ENCODE measurements around the gene MT2A.

The MT2A gene

GRCh38 chr16:56635441-56635967 lies 27.1 kb downstream of the MT2A start:
- no peak for FAIRE-seq
- no peak for DNase-seq (ENCODE audit: insufficient read length)
- TF ChIP-seq TAF1 (IDR thresholded peaks at IDR 0.05; ENCODE audit: borderline replicate concordance, low read depth, low read length) (no peak), POLR2AphosphoS5 (IDR thresholded peaks at IDR 0.05; ENCODE audit: low read depth, low read length) (no peak)

GRCh38 chr16:56636616-56637413 lies 28.4 kb downstream of the MT2A start:
- TF ChIP-seq TAF1 (IDR thresholded peaks at IDR 0.05; ENCODE audit: borderline replicate concordance, low read depth, low read length): no peak
- no peak for TF ChIP-seq POLR2AphosphoS5 (IDR thresholded peaks at IDR 0.05; ENCODE audit: low read depth, low read length)
- no peak for TF ChIP-seq POLR2A (IDR thresholded peaks at IDR 0.05; ENCODE audit: low read depth, low read length)
- FAIRE-seq: no peak
- DNase-seq (ENCODE audit: insufficient read length): no peak

DNA sequence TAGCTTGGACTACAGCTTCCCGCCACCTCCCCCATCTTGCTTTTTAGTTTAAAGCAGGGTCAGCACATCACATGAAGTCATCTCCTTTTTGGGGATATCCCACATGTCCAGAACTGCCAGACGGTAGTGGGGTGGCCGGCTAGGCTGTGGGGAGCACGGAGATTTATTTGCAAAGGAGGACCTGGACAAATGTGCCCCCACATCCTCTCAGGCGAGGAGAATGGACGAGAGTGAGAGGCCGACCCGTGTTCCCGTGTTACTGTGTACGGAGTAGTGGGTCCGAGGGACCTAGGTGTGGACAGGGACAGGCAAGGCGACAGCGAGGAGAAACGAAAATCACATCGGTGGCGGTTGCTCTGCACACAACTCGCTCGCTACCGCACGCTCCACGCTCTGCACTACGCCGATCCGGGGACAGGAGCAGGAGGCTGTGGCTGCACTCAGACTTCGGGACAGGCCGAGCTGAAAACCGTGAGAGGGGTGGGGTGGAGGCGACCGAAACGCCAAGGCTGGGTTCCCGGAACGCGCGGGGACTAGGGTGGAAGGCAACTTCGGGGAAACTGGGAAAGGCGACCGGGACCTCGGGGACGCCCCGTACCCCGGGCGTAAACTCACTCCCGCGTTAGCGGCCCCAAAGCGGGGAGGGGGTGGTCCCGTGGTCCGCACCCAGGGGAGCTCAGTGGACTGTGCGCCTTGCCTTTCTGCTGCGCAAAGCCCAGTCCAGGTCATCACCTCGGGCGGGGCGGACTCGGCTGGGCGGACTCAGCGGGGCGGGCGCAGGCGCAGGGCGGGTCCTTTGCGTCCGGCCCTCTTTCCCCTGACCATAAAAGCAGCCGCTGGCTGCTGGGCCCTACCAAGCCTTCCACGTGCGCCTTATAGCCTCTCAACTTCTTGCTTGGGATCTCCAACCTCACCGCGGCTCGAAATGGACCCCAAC lies 29.7 kb downstream of the MT2A start, which contains the start of gene MT1A:
TSS of gene MT1A (plus strand) at position 853 of the 937 bp plus-strand sequence. CDS start at position 926, 73 bp downstream.
- no peak for DNase-seq (ENCODE audit: insufficient read length)
- TF ChIP-seq TAF1 (IDR thresholded peaks at IDR 0.05; ENCODE audit: borderline replicate concordance, low read depth, low read length): no peak
- TF ChIP-seq POLR2AphosphoS5 (IDR thresholded peaks at IDR 0.05; ENCODE audit: low read depth, low read length): no peak
- TF ChIP-seq POLR2A (IDR thresholded peaks at IDR 0.05; ENCODE audit: low read depth, low read length): no peak

DNA sequence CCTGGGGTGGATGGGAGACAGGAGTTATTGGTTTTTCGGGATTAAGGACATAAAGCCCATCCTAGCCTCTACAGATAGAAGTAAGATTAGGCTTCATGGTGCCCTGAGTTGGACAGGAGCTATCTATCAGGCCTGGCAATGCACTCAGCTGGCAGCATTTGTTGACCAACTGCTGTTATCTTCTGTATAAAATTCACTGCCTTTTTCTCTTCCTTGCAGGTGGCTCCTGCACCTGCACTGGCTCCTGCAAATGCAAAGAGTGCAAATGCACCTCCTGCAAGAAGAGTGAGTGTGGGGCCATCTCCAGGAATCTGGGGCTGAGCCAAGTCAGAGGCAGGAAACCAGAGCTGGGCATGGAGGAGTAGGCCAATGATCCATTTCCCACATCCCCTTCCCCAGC lies 30.7 kb downstream of the MT2A start:
- no peak for DNase-seq (ENCODE audit: insufficient read length)
- no peak for FAIRE-seq
- TF ChIP-seq POLR2A (IDR thresholded peaks at IDR 0.05; ENCODE audit: low read depth, low read length) (no peak), TAF1 (IDR thresholded peaks at IDR 0.05; ENCODE audit: borderline replicate concordance, low read depth, low read length) (no peak), POLR2AphosphoS5 (IDR thresholded peaks at IDR 0.05; ENCODE audit: low read depth, low read length) (no peak)

More for the DNA sequence above, 29.7 kb downstream of the MT2A start, which contains the start of gene MT1A:
- no peak for FAIRE-seq

DNA sequence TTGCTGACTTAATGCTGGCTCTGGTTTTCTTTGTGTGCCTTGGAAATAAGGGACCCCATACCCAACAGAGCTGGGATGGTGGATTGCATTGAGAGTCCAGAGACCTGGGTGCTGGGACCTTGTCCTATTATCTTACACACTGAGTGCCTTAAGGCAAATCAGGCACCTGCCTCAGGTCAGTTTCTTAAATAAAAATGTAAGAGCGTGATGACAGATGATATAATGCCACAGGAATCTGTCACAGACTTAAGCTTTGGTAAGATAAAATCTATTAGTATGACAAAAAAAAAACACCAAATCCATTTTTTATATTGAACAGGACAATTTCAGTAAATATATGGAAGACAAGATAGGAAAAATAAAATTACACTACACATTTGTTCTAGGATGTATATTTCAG lies 31.7 kb downstream of the MT2A start:
- FAIRE-seq (no peak), DNase-seq (ENCODE audit: insufficient read length) (no peak)
- TF ChIP-seq POLR2A (IDR thresholded peaks at IDR 0.05; ENCODE audit: low read depth, low read length) (no peak), POLR2AphosphoS5 (IDR thresholded peaks at IDR 0.05; ENCODE audit: low read depth, low read length) (no peak), TAF1 (IDR thresholded peaks at IDR 0.05; ENCODE audit: borderline replicate concordance, low read depth, low read length) (no peak)

- DNase-seq (ENCODE audit: insufficient read length) (no peak), FAIRE-seq (no peak)
- TF ChIP-seq POLR2A (IDR thresholded peaks at IDR 0.05; ENCODE audit: low read depth, low read length) (no peak), TAF1 (IDR thresholded peaks at IDR 0.05; ENCODE audit: borderline replicate concordance, low read depth, low read length) (no peak), POLR2AphosphoS5 (IDR thresholded peaks at IDR 0.05; ENCODE audit: low read depth, low read length) (no peak)
These were observed 32.8 kb downstream of the MT2A start for GRCh38 chr16:56641166-56641565.

DNA sequence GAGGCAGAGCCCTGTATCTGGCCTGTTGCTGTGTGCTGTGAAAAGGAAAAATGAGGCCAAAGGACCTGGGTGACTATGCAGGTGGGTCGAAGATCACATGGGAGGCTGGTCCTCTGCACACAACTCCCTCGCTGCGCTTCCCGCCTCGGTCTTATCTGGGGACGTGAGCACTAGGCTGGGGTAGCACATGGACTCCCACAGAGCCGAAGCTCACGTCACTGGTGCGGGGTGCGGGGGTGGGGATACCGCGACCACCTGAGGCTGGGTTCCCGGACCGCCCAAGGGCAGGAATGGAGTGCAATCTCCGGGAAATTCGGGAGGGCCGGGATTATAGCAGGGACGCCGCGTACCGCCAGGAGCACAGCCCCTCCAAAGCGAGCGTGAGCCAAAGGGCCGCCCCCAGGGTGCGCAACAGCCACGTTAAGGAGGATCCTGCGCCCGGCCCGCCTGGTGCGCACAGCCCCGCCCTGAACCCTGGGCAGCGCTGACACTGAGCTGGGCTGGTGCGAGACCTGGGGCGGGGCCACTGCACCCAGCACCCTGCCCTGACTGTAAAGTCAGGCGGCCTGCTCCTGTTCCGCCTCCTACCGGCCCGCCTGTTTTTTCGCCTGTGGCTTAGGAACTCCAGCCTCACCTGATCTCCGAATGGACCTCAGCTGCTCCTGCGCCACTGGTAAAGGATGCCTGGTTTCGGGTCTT lies 34.8 kb downstream of the MT2A start:
- no peak for TF ChIP-seq TAF1 (IDR thresholded peaks at IDR 0.05; ENCODE audit: borderline replicate concordance, low read depth, low read length)
- TF ChIP-seq POLR2A (IDR thresholded peaks at IDR 0.05; ENCODE audit: low read depth, low read length): no peak
- TF ChIP-seq POLR2AphosphoS5 (IDR thresholded peaks at IDR 0.05; ENCODE audit: low read depth, low read length): no peak
- FAIRE-seq (no peak), DNase-seq (ENCODE audit: insufficient read length) (no peak)

GRCh38 chr16:56643833-56644232 lies 35.4 kb downstream of the MT2A start:
- DNase-seq (ENCODE audit: insufficient read length) (no peak), FAIRE-seq (no peak)
- TF ChIP-seq POLR2AphosphoS5 (IDR thresholded peaks at IDR 0.05; ENCODE audit: low read depth, low read length) (no peak), POLR2A (IDR thresholded peaks at IDR 0.05; ENCODE audit: low read depth, low read length) (no peak), TAF1 (IDR thresholded peaks at IDR 0.05; ENCODE audit: borderline replicate concordance, low read depth, low read length) (no peak)

DNA sequence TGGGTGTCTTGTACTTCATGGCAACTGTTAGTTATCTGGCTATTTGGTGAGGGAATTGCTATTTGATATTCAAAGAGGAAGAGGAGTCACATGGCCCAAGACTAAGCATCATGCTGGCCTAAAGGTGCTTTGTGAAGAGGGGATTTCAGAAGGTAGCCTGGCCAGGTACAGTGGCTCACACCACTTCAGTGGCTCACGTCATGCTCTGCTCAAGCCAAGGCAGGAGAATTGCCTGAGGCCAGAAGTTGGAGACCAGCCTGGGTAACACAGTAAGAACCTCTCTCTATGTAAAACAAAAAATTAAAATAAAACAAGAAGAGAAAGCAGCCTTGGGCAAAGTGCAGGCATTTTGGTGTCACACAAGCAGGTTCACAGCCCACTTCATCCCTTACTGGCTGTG lies 36.9 kb downstream of the MT2A start:
- TF ChIP-seq TAF1 (IDR thresholded peaks at IDR 0.05; ENCODE audit: borderline replicate concordance, low read depth, low read length): no peak
- no peak for TF ChIP-seq POLR2AphosphoS5 (IDR thresholded peaks at IDR 0.05; ENCODE audit: low read depth, low read length)
- TF ChIP-seq POLR2A (IDR thresholded peaks at IDR 0.05; ENCODE audit: low read depth, low read length): no peak
- DNase-seq (ENCODE audit: insufficient read length): no peak
- FAIRE-seq: no peak

GRCh38 chr16:56645838-56646237 lies 37.5 kb downstream of the MT2A start:
- DNase-seq (ENCODE audit: insufficient read length) (no peak), FAIRE-seq (no peak)
- TF ChIP-seq TAF1 (IDR thresholded peaks at IDR 0.05; ENCODE audit: borderline replicate concordance, low read depth, low read length): no peak
- TF ChIP-seq POLR2A (IDR thresholded peaks at IDR 0.05; ENCODE audit: low read depth, low read length): no peak
- TF ChIP-seq POLR2AphosphoS5 (IDR thresholded peaks at IDR 0.05; ENCODE audit: low read depth, low read length): no peak

All from GM12892 (cell line).